Activated CD4-positive, alpha-beta T cell treated with anti-CD3 and anti-CD28 coated beads, Interleukin-2, amount 50 U/mL, for 24 hours (primary cell): Measurements from ENCODE around the gene IL6ST.
"Not testable (repeated sequence)": the region's sequence is repeated elsewhere in the genome, so short reads cannot be mapped to it uniquely, and the experiment has no call there.

ENCODE experiments used
- DNase-seq, 2 donors: peaks; one replicate each; pipeline ENCODE4 v3.0.0-alpha.2; 2020; ENCODE audit warnings: low read depth in 1 of 2, low spot score in 1 of 2

Gene IL6ST

DNA sequence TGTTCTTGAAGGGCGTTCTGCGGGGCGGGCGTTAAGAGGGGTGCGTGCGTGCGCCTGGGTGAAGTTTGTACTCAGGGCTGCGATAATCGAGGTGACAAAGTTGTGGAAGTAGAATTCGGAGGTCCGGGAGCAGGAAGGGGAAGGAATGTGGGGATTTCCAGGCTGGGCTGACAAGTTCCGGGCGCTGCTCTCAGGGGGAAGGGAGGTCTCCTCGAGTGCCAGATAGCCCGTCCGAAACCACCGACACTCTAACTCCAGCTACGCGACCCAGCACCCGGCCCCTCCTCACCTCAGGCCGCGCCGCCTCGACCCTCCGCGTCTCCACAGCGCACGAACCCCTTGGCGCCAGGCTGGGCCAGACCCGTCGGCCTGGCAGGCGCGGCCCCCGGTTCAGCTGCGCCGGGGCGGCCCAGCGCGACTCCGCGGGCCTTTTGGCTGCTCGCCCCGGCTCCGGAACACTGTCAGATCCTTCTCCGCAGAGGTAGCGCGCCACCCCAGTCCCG lies at the start of gene IL6ST:
TSS of gene IL6ST (minus strand) at position 469 of the 503 bp plus-strand sequence. CDS start 18,685 bp downstream, outside the sequence.
- DNase-seq: peak in 1 of 2 donors; percentile 23

DNA sequence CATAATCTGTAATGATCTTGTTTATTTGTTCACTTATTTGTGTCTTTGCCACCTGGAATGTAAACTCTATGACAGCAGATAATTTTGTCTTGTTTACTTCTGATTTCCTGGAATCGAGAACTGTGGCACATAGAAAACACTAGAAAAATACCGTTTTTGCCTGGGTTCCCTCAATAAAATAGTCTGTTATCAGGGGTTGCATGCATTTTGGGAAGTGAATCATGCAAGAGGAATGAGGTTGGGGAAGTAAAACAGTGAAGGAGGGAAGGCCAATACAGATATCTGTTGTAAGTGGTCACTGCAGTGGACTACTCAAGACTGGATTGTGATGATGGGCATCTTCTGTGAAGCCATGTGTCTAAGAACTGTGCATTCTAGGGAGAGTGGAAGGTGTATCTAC lies 45.2 kb upstream of the IL6ST start:
- DNase-seq: no peak

DNA sequence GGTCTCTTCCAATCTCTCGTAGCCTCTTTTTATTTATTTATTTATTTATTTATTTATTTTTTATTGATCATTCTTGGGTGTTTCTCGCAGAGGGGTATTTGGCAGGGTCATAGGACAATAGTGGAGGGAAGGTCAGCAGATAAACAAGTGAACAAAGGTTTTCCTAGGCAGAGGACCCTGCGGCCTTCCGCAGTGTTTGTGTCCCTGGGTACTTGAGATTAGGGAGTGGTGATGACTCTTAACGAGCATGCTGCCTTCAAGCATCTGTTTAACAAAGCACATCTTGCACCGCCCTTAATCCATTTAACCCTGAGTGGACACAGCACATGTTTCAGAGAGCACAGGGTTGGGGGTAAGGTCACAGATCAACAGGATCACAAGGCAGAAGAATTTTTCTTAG lies 43.4 kb upstream of the IL6ST start:
- DNase-seq: not testable (repeated sequence)

DNA sequence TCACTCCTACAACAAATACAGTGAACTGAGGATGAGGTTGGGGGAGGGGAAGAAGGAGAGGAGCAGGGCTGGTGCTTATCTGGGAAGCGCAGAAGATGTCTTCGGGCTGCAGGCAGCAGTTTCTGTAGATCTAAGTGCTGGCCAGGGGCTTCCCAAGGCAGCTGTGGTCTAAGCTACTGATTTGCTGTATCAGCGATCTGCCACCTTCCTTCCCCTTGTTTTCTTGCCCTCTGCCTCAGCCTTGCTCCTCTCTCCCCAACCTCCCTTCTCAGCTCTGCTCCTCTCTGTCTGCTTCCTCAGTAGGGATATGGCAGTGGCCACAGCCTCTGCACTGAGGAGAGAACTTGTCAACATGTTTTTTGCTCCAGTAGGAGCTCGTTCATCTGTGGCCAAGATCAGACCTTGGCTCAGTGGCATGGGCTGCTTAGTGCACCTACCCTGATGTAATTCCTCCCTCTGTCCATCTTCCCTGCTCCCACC lies 42.8 kb upstream of the IL6ST start:
- no peak for DNase-seq

DNA sequence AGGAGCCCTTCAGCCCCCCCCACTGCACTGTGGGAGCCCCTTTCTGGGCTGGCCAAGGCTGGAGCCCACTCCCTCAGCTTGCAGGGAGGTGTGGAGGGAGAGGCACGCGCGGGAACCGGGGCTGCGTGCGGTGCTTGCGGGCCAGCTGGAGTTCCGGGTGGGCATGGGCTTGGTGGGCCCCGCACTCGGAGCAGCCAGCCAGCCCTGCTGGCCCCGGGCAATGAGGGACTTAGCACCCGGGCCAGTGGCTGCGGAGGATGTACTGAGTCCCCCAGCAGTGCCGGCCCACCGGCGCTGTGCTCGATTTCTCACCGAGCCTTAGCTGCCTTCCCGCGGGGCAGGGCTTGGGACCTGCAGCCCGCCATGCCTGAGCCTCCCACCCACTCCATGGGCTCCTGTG lies 40.6 kb upstream of the IL6ST start:
- not testable (repeated sequence) for DNase-seq

DNA sequence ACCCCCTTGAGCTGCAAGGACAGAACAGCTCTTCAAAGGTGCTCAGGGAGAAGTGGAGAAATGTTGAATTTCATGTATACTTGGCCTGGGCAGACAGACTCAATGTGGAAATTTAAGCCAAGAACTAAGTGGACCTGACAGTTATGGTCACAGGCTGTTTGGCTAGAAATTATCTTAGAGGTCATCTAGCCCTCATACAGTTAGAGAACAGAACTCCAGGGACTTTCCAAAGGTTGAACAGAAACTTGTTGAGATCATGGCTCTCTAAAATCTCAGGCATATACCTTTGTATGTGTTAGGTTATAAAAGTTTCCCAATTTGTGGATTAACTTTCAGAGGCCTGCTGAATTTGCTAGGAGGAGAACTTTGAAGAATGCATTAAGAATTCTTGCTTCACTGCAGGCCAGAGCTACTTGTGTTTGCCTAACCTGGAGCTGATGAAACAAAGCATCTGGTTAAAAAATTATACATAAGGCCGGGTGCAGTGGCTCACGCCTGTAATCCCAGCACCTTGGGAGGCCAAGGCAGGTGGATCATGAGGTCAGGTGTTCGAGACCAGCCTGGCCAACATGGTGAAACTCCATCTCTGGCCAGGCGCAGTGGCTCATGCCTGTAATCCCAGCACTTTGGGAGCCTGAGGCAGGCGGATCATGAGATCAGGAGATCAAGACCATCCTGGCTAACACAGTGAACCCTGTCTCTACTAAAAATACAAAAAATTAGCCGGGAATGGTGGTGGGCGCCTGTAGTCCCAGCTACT lies 35.3 kb upstream of the IL6ST start:
- DNase-seq: not testable (repeated sequence)

DNA sequence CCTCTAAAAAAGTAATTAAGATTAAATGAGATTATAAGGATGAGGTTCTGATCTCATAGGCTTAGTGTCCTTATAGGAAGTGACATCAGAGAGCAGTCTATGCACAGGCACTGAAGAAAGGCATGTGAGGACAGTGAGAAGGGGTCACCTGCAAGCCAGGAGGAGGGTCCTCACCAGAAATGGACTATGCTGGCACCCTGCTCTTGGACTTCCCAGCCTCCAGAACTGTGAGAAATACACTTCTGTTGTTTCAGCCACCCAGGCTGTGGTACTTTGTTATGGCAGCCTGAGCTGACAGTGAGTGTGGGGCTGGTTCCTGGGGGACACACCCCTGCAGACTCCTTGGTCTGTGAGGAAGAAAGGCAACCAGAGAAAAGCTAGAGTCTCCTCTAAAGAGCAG lies 34.7 kb upstream of the IL6ST start:
- DNase-seq: no peak

DNA sequence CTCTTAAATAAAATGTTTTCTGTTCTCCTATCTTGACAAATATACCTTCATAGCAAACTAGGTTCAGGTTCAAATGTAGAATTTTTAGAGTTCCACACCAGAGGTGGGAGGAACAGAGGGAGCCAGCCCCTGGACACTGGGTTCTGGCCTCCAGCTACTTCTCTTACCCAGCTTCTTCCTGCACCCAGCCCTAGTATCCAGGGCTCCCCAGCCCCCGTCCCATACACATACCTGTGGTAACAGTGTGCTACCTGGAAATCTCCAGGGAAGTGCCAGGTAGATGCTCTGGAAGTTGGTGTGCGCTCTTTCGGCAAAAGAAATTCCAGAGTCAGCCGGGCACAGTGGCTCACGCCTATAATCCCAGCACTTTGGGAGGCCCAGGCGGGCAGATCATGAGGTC lies 33.9 kb upstream of the IL6ST start:
- DNase-seq: no peak

DNA sequence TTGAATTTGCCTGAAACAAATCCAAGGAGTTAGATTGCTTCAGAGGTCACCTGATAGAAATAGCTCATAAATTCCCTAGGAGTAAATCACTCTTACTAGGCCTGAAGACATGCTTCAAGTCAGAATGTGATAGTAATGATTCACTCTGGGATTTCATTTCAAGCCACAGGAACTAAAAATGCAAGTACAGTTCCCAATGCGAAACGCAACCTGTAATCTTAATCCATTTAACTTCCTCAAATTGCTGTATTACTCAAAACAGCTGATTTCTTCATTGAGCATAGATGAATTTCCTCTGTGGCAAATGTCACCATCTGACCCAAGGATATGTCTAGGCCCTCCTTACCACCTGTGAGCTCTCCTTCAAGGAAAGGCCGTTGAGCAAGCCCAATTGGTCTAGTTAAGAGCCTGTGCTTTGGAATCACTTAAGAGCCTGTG lies 32.1 kb upstream of the IL6ST start:
- no peak for DNase-seq

DNA sequence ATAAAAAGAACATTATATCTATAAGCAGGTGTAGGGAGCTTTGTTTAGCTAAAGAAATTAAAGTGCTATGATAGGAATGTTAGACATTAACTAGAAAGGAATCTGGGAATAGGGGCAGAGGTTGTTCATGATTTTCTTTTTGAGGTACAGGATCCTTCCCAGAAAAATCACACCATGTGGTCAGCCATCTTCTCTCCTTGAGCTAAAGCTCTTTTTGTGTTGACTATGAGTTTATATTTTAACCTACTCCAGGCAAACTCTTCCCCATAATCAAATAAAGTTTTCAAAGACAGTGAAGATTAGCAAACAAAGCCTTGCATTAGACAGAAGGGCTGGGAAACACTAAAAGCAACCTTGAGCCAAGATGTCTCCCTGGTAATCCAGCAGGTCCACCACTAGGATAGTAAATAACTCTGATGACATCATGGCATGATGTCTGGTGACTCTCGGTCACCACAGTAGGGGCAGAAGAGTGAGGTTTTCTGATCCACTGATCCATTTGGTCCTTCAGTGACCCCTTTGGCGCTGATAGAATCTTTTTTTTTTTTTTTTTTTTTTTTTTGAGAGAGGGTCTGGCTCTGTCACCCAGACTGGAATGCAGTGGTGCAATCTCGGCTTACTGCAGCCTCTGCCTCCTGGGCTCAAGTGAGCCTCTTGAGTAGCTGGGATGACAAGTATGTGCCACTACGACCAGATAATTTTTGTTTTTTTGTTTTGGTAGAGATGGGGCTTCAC lies 30.6 kb upstream of the IL6ST start:
- no peak for DNase-seq

DNA sequence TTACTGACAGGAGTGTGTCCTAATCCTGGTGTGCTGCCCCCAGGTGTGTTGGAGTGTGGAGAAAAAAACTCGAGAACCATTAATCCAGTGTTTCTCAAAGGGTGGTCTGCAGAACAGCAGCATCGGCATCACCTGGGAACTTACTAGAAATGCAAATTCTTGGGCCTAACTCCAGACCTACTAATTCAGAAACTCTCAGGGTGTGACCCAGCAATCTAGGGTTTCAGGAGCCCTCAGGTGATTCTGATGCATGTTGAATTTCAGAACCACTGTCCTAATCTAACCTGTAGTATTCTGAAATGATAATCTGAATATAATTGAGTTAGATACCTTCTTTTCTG lies 30.0 kb upstream of the IL6ST start:
- no peak for DNase-seq

DNA sequence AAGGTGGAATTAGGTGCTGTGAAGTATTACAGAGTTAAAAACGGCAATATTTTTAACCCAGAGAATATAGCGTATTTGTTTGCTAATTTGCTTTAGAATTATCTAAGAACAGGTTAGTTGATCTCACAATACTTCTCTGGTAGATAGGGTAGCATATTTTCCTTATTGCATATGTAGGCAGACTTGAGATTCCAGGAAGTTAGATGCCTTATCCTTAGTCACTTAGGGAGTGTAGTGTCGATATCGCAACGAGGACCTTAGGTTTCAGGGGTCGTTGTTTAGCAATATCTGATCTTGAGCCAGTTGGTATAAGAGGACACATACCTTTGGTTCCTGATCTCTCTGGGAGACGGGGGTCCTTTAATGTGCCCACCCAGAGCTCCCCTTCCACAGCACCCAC lies 28.5 kb upstream of the IL6ST start:
- no peak for DNase-seq

DNA sequence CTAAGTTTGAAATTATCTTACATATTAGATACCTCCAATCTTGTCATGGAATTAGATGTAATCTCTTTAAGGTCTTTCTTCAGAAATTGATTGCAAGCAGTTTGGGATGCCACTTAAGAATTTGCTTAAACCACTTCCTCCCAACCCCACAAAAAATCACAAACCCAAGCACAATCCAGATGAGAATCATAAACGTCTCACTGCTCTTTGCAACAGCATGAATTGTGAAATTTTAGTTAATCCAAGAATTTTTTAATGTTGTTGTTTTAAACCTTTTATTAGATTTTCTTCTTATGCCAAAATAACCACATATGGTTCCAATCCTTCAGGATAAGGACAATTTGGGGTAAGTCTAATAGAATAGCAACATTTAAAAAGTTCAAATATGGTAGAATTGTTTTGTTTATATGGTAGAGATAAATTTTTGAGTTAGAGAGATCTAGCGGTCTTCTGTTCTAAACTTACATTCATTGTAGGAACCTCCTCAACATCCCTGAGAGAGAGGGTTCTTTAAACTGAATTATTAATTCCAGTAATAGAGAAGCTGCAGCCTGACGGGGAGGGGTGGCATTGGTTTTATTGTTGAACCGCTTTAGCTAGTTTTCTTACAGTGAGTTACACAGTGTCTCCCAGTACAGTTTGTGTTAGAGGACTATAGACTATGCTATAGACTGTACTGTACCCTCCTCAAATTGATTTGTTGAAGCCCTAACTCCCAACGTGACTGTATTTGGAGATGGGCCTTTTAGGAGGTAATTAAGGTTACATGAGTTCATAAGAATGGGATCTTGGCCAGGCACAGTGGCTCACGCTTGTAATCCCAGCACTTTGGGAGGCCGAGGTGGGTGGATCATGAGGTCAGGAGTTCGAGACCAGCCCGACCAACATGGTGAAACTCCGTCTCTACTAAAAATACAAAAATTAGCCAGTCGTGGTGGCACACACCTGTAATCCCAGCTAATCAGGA lies 24.8 kb upstream of the IL6ST start:
- no peak for DNase-seq

DNA sequence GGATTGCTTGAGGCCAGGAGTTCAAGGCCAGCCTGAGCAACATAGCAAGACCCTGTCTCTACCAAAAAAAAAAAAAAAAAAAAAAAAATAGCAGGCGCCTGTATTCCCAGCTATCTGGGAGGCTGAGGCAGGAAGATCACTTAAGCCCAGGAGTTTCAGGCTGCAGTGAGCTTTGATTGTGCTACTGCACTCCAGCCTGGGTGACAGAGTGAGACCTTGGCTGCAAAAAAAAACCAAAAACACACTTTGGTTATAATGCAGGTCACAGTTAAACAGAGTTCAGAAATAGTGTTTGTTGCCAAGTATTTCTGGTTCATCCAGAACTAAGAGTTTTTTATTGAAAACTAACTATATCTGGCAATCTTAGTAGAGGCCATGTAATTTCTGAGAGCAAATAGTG lies 24.1 kb upstream of the IL6ST start:
- DNase-seq: no peak

DNA sequence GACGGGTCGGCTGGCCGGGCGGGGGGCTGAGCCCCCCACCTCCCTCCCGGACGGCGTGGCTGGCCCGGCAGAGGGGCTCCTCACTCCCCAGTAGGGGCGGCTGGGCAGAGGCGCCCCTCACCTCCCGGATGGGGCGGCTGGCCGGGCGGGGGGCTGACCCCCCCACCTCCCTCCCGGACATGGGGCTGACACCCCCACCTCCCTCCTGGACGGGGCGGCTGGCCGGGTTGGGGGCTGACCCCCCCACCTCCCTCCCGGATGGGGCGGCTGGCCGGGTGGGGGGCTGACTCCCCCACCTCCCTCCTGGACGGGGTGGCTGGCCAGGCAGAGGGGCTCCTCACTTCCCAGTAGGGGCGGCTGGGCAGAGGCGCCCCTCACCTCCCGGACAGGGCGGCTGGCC lies 19.9 kb upstream of the IL6ST start:
- not testable (repeated sequence) for DNase-seq

DNA sequence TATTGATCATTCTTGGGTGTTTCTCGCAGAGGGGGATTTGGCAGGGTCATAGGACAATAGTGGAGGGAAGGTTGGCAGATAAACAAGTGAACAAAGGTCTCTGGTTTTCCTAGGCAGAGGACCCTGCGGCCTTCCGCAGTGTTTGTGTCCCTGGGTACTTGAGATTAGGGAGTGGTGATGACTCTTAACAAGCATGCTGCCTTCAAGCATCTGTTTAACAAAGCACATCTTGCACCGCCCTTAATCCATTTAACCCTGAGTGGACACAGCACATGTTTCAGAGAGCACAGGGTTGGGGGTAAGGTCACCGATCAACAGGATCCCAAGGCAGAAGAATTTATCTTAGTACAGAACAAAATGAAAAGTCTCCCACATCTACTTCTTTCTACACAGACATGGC lies 19.2 kb upstream of the IL6ST start:
- DNase-seq: not testable (repeated sequence)

DNA sequence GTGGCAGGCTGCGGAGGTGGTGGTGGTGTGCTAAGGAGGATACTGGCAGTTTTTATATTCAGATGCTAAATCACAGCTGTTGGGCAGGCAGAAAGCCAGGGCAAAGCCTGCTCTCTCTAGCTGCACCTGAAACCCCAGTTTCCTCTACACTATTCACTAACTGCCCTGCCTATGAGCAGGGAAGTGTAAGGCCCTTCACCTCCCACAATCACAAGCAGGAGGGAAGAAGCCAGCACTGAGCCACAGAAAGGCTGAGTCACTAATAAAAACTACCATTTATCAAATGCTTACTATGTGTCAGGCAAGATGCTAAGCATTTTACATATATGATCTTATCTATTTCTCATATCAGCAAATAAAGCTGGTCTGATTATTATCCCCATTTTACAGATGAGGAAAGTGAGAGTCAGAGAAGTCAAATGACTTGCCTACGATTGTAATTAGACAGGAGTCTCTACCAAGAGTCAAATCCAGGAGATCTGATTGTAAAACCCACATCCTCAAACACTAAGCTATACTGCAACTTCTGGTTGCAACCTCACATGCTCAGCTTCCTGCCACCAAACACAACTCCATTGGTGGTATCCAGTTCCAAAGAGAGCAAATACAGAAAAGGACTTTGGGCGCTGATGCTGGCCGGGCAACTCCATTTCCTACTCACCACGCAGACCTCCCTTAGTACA lies 17.7 kb upstream of the IL6ST start:
- peak in 1 of 2 donors; percentile 17 for DNase-seq

DNA sequence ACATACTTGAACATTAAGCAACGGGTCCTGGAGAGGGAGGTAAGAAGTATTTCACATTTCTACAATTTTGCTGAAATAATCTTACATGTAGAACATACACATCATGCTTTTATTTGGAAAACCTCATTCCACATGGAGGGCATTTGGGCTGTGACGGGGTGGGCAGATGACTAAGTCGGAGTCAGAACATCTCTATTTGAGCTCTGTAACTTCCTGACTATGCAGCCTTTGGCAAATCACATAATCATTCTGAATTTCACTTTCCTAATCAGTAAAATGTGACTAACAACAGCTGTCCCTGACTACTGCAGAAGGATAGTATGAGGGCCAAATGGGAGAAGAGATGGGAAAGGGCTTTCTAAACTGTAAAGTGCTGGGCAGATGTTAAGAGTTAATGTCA lies 17.1 kb upstream of the IL6ST start:
- DNase-seq: no peak

DNA sequence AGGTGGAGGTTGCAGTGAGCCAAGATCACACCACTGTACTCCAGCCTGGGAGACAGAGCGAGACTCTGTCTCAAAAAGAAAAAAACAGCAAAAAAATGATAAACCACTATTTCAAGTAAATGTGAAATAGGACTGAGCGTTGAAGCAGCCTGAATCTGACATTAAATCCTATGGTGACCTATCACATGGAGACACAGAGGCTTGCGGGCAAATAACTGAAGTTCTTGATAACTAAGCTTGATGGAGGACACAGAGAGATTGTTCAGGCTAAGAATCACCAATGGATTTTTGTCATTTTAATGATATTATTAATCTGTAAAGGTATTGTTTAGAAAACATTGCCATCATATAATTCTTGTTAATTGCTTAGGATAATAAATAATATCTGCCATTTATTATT lies 15.7 kb upstream of the IL6ST start:
- no peak for DNase-seq

DNA sequence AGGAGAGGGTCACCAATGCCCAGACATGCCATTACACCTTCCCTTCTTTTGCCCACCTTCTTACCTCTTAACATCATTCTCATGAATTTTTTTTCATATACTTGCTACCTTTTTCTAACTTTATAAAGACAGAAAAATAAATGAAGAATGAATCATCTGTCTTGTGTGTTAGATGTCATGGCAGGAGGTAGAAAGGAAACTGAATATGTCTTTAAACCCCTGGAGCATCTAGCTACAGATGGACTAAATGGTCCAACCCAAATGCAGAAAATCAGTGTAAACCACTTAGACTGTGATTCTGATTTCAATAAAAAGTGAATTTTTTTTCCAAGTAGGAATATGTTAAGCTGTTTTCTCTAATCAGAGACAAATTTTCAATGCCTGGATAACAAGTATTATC lies 11.8 kb upstream of the IL6ST start:
- no peak for DNase-seq

DNA sequence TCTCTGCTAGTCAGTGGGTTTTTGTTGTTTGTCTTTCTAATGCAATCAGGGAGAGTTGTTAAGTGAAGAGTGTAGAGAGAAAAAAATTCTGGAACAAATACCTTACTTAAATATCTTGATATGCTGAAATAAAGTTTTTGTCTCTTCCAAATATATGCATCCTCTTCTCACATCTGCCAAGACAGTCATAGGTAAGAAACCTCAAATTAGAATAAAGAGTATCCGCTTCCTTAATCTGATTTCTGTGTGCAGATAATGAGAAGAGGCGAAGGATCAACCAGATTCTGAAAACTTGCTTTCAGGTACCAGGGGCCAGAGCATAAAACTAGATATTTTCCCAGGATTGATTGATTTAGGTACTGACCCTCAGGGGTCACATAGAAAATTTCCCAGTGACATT lies 11.3 kb upstream of the IL6ST start:
- DNase-seq: no peak
